ENCODE results near the gene PYGB.
"Not testable (repeated sequence)": the region's sequence is repeated elsewhere in the genome, so short reads cannot be mapped to it uniquely, and the experiment has no call there.

PYGB gene

DNA sequence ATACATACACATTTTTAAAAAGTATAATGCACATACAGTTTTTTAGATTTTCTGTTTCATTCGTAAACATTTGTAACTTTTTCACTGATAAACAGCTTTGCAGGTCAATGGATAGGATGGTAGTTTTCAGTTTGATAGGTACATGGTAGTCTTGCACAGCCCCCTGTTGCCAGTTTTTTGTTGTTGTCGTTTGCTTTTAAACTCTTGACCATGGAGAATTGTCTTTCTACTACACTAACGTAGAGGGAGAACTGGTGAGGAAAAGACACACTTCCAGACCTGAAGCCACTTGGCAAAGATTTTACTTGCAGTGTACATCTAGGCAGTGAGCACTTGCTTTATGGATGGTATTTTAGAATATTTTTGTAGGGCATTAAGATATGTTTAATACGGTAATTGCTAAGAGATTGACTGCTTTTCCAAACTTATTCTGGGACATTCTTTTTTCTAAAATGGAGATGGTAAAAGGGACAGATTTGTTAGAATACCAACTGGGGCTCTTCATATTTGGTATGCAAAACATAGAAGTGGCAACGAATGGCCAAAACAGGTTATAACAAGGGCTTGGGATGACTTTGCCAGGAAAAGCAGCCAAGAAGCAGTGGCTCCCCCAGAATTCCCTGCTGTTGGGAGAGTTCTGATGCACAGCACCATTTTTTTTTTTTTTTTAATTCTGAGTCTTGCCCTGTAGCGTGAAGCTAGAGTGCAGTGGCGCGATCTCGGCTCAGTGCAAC is 1.5 kb downstream of the PYGB start:
- DNase-seq (ENCODE audit: low spot score), result no peak

DNA sequence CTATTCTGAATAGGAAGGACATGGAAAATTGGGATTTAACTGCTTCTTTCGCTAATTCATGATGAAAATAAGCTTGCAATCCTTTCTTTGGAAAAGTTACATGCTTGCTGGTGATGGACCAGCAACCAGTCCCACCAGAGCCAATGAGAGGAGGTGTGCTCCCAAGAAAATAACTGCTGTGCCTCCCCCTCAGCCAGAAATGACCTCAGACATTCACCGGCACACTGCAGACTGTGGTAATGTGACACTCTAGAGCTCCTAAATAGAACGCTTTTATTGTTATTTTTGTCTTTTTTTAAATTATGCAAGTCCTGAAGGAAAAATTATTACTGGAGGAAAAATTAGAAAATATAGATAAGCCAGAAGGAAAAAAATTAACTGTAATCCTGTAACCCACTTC is 2.6 kb downstream of the PYGB start:
- no peak for DNase-seq (ENCODE audit: low spot score)

DNA sequence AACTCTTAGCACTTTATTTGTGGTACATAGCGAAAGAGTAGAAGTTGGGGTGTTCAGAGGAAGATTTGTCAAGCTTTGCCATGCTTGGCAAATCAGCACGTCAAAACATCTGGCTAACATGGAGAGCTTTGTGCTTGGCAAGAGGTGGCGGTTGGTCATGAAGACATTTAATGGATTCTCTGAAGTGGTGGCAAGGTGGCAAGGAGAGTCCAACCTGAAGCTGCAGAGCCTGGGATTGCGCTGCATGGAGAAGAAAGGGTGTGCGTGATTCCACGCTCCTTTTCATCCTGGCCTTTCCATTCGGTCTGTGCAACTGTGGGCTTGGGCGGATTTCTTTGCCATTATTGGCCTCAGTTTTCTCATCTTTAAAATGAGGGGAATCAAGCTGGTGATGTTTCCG is 3.1 kb downstream of the PYGB start:
- DNase-seq (ENCODE audit: low spot score), result no peak

DNA sequence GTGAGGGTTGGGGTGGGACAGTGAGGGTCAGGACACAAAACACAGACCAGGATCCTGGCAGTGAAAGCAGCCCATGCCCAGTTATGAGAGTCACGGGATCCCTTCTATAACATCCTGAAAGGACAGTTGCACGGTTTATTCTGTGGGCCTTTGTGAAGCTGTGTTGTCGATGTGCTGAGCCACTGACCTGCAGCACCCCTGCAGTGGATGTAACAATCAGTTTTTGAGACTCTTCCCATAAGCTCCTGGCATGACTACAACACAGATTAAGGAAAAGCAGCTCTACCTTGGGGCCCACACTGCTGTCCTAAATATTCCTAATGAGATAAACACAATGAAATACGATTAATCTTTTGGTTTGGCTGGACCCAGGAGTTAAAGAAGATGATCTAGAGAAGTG is 3.7 kb downstream of the PYGB start:
- no peak for DNase-seq (ENCODE audit: low spot score)

DNA sequence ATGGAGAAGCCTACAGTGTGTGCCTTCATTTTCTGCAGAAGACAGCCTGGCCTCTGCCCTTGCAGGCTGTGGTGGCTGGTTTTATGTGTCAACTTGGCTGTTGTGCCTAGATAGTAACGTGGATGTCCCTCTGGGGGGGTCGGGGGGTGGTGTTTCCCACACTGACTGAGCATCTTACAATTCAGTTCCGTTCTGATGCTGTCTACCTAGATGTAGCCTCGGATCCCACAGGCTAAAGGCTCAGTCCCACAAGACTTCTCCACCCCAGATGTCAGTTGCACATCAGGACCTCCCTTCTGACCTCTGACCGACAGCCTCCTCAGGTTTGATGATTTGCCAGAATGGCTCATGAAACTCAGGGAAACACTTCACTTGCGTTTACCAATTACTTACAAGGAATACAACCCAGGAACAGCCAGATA is 4.4 kb downstream of the PYGB start:
- no peak for DNase-seq (ENCODE audit: low spot score)

DNA sequence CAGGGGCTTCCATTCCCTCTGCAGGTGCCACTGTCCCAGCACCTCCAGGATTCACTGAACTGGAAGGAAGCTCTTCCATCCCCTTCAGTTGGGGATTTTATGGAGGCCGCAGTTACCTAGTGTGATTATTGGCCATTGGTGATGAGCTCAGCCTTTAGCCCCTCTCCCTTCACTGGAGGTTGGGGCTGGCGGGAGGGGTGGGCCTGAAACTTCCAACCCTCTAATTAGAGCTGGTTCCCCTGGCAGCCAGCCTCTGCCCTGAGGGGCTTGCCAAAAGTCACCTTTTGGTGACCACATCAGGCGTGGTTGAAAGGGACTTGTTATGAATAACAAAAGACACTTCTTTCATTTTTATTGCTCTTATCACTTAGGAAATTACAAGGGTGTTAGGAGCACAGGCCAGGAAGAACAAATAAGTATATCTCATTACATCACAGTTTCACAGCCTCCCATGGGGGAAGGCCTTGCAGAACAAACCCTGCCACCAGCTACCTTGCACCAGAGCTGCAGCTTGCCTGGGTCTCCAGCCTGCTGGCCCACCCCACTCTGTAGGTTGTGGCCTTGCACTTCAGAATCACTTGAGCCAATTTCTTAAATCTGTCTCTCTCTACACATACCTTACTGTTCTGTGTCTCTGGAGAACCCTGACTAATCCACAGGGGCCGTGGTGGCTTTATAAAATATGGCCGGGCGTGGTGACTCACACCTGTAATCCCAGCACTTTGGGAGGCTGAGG is 5.0 kb downstream of the PYGB start:
- no peak for DNase-seq (ENCODE audit: low spot score)

DNA sequence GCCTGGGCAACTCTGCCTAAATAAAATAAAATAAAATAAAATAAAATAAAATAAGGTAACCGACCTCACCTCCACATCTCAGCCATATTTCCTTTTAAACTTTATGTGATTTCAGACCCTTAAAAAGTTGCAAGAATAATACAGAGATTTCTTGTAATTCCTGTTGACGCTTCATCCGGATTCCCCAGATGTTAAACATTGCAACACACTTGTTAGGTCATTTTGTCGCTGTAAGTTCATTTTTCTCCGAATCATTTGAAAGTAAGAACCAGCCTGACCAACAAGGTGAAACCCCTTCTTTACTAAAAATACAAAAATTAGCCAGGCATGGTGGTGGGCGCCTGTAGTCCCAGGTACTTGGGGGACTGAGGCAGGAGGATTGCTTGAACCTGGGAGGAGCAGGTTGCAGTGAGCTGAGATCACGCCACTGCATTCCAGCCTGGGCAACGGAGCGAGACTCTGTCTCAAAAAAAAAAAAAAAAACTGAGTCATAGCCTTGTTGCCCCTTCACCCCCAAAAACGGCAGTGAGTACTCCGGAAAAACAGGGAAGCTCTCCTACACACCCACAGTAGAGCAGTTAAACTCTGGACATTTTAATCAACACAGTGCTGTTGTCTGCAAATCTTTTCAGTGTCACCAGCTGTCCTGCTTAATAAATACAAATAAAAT is 5.9 kb downstream of the PYGB start:
- no peak for DNase-seq (ENCODE audit: low spot score)

DNA sequence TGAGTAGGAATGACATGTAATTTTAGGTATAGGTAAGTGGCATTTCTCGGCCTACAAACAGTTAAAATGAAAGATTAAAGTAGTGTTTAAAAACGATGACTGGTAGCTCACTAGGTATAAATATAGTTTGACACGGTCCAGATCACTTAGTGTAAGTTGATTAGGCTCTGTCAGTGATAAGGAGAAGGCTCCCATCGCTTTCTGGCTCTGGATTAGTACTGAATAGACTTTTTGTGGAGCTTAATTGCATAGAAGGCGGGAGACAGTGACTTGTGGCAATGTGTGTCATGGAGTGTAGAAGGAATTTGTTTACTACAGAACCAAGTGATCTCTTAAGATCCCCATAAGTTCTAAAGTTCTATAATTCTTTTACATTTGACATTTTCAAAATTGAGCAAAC is 6.7 kb downstream of the PYGB start:
- DNase-seq (ENCODE audit: low spot score), result no peak

DNA sequence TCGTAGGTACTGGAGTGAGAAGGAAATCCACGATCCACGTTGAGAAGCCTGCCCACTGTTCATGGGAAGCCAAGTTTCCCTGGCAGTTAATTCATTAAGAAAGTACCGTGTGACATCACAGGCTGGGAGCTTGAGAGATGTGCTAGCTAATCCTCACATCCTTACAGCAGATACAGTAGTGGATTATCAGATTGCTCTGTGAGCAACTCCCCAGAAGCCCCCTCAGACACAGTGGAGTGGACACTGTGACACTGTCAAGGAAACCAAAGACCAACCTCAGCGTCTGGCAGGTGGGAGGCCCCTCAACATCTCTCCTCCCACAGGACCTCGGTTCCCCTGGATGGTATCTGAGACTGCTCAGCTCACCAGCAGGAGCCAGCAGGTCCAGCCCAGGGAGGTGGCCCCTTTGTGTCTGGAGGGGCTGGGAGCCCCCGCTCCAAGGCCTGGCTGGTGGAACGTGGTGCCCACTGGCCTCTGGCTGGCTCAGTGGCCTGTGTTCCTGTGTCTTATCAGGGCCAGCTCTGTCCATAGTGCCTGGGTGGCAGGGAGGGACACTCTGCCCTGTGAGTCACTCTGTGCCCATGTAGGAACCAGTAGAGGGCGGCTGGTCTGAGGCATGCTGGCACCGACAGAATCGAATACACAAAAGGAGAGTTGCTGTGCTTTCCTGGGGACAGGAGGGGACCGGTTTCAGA is 7.2 kb downstream of the PYGB start:
- DNase-seq (ENCODE audit: low spot score), result no peak

DNA sequence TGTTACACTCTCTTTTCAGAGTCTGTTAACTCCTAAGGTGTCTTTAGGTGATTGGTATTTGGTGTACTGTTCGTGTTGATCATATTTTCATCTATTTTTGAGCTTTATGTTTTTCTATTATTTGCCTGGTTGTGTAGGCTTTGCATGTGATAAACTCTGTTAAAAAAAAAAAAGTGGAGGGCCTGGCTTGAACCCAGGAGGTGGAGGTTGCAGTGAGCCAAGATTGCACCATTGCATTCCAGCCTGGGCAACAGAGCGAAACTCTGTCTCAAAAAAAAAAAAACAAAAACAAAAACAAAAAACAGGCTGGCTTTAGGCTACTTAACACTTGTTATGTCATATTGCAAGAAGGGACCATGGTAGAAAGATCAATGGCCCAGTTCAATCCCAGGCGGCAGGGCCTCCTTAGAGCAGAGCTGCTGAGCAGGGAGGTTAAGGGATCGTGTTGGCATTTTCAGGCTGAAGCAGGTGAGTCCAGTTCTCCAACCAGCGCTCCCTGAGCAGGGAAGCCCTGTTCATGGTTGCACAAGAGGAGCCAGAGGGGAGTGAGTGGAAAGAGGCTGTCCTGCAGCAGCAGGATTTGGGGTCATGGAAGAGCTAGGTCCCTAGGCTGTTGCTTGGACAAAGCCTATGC is 8.5 kb downstream of the PYGB start:
- DNase-seq (ENCODE audit: low spot score), result no peak

DNA sequence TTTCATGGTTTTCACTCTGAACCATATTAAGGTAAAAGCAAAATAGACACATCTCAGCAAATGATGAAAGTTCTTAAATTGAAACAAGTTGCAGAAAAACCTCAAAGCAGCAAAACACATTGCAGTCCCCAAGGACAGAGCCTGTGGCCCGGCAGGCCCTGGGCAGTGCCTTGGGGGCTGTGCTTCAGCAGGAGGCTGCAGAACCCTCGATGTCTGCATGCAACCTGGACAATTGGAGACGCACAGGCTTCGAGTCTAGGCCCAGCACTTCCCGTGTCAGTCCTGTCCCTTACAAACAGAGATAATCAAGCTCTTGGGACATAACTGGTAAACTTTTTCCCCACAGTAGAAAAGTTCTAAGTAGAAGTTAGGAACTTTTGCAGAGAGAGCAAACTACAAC is 9.2 kb downstream of the PYGB start:
- no peak for DNase-seq (ENCODE audit: low spot score)

DNA sequence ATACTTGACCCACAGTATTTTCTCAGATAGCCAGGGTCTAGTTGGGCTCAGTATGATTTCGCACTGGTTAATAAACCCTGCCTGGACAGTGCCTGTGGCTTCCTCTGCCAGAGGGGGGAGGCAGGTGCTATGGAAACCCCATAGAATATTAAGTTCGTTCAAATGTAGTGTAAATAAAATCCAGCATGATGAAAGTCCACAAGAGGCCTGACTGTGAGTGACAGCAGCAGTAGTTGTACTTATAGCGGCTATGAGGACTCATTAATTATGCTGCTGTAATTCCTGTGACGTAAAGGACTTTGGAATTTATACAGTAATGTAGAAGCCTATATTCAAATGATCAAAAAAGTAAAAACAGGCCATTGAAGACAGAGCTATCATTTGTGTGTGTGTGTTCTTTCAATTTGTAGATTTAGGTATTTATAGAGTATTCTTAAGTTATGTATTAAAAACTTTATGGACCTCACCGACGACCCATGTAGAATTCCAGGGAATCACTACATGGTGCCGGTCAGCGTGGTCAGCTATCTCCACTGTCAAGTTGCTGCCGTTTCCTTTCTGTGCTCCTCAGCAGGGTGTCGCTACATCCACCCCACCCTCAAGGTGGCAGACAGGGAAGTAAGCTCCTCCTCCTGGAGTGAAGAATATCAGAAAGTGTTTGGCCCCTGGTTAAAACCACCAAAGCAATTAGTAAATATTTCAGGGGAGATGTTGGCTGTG is 10.0 kb downstream of the PYGB start:
- DNase-seq (ENCODE audit: low spot score), result no peak

DNA sequence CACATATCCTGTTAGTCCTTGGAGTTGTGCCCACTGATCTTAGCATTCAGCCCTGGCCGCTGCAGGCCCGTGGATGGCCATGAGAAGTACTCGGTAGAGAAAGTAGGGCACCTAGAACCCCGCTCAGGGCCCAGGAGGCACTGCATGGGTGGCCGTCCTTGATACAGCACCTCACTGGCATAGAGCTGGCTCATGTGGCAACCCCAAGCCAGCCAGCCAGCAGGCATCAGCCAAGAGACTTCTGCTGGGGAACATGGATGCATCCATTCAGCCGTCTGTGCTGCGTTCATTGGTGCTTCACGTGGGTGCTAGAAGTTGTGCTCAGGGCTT is 10.6 kb downstream of the PYGB start:
- no peak for DNase-seq (ENCODE audit: low spot score)

DNA sequence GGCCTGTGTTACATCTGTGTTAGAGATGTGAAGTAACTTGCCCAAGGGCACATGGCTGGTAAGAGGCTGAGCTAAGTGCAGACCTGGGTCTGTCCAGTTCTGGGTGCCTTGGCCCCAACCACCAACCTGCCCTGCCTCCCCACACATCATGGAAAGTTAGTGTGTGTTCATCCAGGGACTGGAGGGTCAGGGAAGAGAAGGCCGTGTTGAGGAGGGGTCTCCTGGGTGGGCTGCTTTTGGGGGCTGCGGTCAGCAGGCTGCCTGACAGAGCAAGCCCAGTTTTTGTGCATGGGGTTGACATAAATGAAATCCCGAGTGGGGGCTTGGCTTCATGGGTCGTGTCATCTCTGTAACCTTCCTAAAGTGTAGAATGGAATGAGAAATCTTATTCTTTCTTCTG is 10.9 kb downstream of the PYGB start:
- no peak for DNase-seq (ENCODE audit: low spot score)

DNA sequence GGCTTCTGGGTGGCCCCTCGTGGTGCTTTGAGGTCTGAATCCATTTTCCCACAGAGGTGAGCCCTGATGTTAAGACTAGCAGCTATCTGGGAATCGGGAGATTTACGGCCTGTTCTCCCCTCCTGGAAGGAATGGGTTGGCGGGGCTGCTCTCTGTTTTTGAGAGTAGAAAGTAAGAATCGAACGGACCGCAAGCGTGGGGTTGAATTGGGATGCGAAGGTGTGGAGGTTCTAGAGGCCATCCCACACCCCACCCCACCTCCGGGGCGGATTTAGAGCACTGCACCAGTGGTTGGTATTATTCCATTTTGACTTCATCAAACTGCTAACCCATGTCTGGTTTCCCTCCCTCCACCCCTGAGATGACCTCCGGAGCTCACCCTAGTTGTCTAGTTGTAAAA is 11.5 kb downstream of the PYGB start:
- DNase-seq (ENCODE audit: low spot score), result no peak

DNA sequence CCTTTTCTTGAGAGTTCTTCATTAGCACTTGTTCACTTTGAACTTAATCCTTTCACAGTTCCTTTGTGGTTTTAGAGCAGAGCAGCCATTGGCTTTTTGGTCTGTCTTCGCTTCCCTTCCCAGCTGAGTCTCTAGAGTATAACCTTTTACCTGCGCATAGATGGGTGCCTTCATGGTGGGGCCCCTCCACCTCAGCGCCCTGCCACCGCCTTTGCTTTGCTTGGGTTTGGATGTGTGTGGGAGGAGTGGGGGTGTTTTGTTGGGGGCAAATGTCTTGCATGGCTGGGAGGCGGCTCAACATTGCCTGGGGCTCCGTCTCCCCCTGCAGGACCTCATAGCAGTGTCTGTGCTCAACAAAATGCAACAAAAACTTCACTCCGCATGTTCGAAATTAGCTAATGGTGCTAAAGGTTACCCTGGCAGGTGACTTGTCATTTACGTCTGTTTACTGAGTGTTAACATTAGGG is 11.9 kb downstream of the PYGB start:
- DNase-seq (ENCODE audit: low spot score), result no peak

DNA sequence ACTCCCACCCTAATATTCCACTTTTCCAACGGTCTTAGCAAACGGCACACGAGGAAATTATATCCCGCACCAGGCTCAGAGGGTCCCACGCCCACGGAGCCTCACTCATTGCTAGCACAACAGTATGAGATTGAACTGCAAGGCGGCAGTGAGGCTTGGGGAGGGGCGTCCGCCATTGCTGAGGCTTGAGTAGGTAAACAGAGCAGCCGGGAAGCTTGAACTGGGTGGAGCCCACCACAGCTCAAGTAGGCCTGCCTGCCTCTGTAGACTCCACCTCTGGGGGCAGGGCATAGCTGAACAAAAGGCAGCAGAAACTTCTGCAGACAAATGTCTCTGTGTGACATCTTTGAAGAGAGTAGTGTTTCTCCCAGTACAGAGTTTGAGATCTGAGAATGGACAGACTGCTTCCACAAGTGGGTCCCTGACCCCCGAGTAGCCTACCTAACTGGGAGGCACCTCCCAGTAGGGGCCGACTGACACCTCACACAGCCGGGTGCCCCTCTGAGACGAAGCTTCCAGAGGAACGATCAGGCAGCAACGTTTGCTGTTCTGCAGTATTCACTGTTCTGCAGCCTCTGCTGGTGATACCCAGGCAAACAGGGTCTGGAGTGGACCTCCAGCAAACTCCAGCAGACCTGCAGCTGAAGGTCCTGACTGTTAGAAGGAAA is 13.0 kb downstream of the PYGB start:
- DNase-seq (ENCODE audit: low spot score), result not testable (repeated sequence)

DNA sequence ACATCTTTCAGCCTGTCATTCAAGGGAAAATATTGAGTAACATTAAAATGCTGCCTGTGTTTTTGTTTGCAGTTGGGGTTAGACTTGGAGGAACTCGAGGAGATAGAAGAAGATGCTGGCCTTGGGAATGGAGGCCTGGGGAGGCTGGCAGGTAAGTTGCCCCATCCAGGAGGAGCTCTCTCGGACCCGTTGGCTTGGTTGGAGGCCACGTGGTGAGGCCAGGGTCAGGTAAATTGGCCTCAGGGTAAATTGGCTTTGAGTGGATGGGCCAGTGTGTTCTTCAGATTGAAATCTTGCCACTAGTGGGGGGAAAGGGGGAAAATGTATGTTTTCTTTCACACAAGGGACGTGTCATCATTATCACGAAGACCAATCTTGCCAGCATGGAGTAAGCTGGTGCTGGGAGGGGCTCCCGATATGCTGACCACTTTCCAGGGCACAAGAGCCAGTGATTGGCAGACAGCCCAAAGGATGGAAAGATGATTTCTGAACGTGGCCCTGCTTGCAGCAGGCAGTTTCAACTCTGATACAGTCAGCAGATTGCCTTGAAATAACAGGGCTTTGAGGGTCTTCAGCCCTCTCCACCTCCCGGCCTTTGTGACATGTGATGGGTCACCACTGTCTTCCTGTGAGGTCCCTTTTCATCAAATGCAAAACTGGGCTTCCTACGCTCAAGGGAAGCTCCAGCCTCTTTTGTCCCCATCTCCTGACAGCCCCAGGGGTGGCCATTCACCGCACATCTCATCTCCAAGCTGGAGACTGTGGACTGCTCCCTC is 21.4 kb downstream of the PYGB start:
- DNase-seq (ENCODE audit: low spot score), result no peak

DNA sequence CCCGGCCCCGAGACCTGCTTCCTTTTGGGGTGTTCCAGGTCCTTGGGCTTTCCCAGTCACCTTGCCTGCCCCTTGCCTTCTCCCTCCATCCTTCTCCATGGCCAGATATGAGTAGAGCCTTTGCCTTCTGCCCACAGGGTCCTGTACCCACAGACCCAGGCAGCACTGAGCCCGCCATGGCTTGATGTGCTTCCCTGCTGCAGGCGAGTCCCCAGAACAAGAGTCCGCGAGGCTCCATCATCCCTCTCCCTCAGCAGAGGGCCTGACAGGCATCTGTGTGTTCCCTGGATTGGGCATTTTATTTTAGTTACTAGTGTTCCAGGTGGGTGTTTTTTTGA is 21.9 kb downstream of the PYGB start:
- no peak for DNase-seq (ENCODE audit: low spot score)

DNA sequence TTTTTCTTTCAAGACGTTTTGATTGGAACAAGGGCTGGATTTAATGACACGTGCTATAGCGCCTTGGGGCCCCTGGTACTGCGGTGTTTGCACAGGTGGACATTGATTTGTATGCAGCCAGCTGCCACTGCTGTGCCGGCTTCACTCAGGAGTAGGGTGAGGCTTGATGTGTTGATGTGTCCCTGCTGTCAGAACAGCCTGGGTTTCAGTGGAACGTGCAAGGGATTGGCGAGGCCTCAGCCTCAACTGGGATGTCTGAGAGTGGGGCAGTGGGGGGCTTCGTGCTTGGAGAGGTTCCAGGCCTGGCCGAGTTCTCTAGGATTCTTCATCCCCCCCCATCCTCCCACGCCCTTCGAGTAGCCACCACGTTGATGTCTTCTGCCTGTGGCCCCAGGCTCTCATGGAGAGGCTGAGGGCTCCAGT is 23.0 kb downstream of the PYGB start:
- DNase-seq (ENCODE audit: low spot score), result no peak
